GM21786 (cell line): ENCODE results near the gene GMIP.

Experiments
- ATAC-seq: cut with Tn5 transposase; IDR thresholded peaks from one replicate; pipeline ENCODE4 v1.9.1; 2021; ENCODE audit not compliant: unreplicated experiment

GMIP gene

GRCh38 chr19:19661141-19661674, 17.8 kb upstream of the GMIP start:
- no peak for ATAC-seq

- ATAC-seq: no peak
Observed at GRCh38 chr19:19659646-19660245, 16.3 kb upstream of the GMIP start.

- no peak for ATAC-seq
Observed at GRCh38 chr19:19657397-19657783, 13.9 kb upstream of the GMIP start.

GRCh38 chr19:19656451-19657396, 13.3 kb upstream of the GMIP start:
- ATAC-seq: no peak

GRCh38 chr19:19655641-19656343, 12.3 kb upstream of the GMIP start:
- no peak for ATAC-seq

GRCh38 chr19:19655051-19655594, 11.7 kb upstream of the GMIP start:
- ATAC-seq: no peak

GRCh38 chr19:19654441-19654840, 11.0 kb upstream of the GMIP start:
- ATAC-seq: no peak

GRCh38 chr19:19653597-19654147, 10.2 kb upstream of the GMIP start:
- ATAC-seq: no peak

- ATAC-seq: no peak
Observed at GRCh38 chr19:19652482-19653295, 9.2 kb upstream of the GMIP start.

GRCh38 chr19:19651076-19651475, 7.6 kb upstream of the GMIP start:
- no peak for ATAC-seq

GRCh38 chr19:19650331-19650730, 6.9 kb upstream of the GMIP start:
- ATAC-seq: no peak

- ATAC-seq: no peak
Observed at GRCh38 chr19:19649580-19649995, 6.1 kb upstream of the GMIP start.

- no peak for ATAC-seq
Observed at GRCh38 chr19:19649155-19649554, 5.7 kb upstream of the GMIP start.

- no peak for ATAC-seq
Observed at GRCh38 chr19:19647037-19647835, 3.8 kb upstream of the GMIP start.

GRCh38 chr19:19645233-19645870, 1.9 kb upstream of the GMIP start:
- ATAC-seq: no peak

- ATAC-seq: no peak
Observed at GRCh38 chr19:19644054-19644388, 564 bp upstream of the GMIP start.

GRCh38 chr19:19642506-19643157, 825 bp downstream of the GMIP start:
- ATAC-seq: no peak

- no peak for ATAC-seq
Observed at GRCh38 chr19:19637523-19638251, 5.8 kb downstream of the GMIP start.
